Vagina (tissue), 2 donors: ENCODE results near the gene SPATA9.

Source experiments
- CTCF ChIP-seq, 3 experiments: fragments of 450-650 bp in 2 of 3; fragments of 200-600 bp in 1 of 3; sonication (generic) in 1 of 3; IDR thresholded peaks; one replicate each; pipeline ENCODE4 v1.5.1; 2017 to 2019; ENCODE audit warnings: antibody characterized with exemption in 3 of 3, mild to moderate bottlenecking in 2 of 3, moderate library complexity in 2 of 3
- POLR2AphosphoS5 ChIP-seq, 2 donors: sonication (generic); formaldehyde crosslinking; IDR thresholded peaks; one replicate each; pipeline ENCODE4 v1.9.0; 2017; ENCODE audit warnings: antibody characterized with exemption in 2 of 2, mild to moderate bottlenecking in 2 of 2, low read depth in 1 of 2; ENCODE audit not compliant: insufficient read depth in 1 of 2

DNA sequence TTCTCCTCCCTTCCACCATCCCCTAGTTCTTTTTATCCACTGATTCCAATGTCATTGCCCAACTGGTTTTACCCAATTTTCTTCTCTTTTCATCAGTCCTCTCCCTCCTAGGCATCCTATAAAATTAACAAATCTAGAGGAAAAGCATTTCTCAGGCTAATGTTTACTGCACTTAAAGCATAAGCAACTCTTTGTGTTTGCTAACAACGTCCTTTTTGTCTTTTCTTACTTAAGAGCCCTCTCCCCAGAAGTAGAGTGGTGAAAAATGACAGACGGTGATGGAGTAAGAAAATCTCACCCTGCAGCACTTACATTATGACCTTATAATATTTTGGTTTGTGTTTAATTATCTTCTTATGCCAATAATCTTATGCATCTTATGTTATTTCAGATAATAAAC lies 1.6 kb upstream of the SPATA9 start:
- TF ChIP-seq POLR2AphosphoS5 (IDR thresholded peaks at IDR 0.05; ENCODE audit: insufficient read depth in 1 of 2, low read depth in 1 of 2) (no peak), CTCF (IDR thresholded peaks at IDR 0.05) (no peak)
